Endothelial cell of umbilical vein (primary cell): ENCODE data around the gene DEPDC1B.

ENCODE experiments used
- POLR2A ChIP-seq: IDR thresholded peaks from 2 replicates; pipeline ENCODE4 v1.6.1; 2012; ENCODE audit warnings: low read depth, mild to moderate bottlenecking, control low read depth, low read length
- TF ChIP-seq, protein P1 (sequence below): IDR thresholded peaks from 2 replicates; pipeline ENCODE4 v1.6.1; 2011; ENCODE audit not compliant: insufficient read depth, insufficient read length
- TF ChIP-seq, protein P2 (sequence below), 2 donors: IDR thresholded peaks; 1 replicate in 1 of 2; 2 replicates in 1 of 2; pipeline ENCODE4 v1.5.1; 2011; ENCODE audit warnings: low read length in 2 of 2, mild to moderate bottlenecking in 2 of 2, moderate library complexity in 2 of 2, control low read depth in 1 of 2, inconsistent platforms in 1 of 2, low read depth in 1 of 2; ENCODE audit not compliant: insufficient read depth in 1 of 2; ENCODE audit errors: extremely low read depth in 1 of 2

- no peak for TF ChIP-seq POLR2A
- TF ChIP-seq, protein P1, sequence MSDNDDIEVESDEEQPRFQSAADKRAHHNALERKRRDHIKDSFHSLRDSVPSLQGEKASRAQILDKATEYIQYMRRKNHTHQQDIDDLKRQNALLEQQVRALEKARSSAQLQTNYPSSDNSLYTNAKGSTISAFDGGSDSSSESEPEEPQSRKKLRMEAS, result no peak
- TF ChIP-seq, protein P2, sequence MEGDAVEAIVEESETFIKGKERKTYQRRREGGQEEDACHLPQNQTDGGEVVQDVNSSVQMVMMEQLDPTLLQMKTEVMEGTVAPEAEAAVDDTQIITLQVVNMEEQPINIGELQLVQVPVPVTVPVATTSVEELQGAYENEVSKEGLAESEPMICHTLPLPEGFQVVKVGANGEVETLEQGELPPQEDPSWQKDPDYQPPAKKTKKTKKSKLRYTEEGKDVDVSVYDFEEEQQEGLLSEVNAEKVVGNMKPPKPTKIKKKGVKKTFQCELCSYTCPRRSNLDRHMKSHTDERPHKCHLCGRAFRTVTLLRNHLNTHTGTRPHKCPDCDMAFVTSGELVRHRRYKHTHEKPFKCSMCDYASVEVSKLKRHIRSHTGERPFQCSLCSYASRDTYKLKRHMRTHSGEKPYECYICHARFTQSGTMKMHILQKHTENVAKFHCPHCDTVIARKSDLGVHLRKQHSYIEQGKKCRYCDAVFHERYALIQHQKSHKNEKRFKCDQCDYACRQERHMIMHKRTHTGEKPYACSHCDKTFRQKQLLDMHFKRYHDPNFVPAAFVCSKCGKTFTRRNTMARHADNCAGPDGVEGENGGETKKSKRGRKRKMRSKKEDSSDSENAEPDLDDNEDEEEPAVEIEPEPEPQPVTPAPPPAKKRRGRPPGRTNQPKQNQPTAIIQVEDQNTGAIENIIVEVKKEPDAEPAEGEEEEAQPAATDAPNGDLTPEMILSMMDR (IDR thresholded peaks at IDR 0.05; ENCODE audit: extremely low read depth in 1 of 2, insufficient read depth in 1 of 2, low read depth in 1 of 2, low read length in 2 of 2), result no peak
These were observed 61.7 kb downstream of the DEPDC1B start for GRCh38 chr5:60638300-60638699.
